OCI-LY1 (cell line): ENCODE measurements around the gene GRID2.

Experiments
- H2AFZ ChIP-seq: fragments of 200-600 bp; sonication (generic), shearing (Covaris generic); 2 replicates; pipeline ENCODE4 v1.6.0; 2014; ENCODE audit warnings: antibody characterized with exemption, mild to moderate bottlenecking, low read length
- H3F3A ChIP-seq: fragments of 200-600 bp; sonication (generic), shearing (Covaris generic); 2 replicates; pipeline ENCODE4 v1.6.0; 2014; ENCODE audit warnings: mild to moderate bottlenecking, antibody characterized with exemption, low read length, moderate library complexity; ENCODE audit not compliant: insufficient read depth
- H3K27ac ChIP-seq: fragments of 200-600 bp; sonication (generic); 2 replicates; pipeline ENCODE4 v1.5.1; 2014; ENCODE audit warnings: low read length, mixed run types, mild to moderate bottlenecking, low read depth; ENCODE audit not compliant: poor library complexity, severe bottlenecking
- H3K27me3 ChIP-seq: fragments of 200-600 bp; sonication (generic); 2 replicates; pipeline ENCODE4 v1.6.0; 2014; ENCODE audit warnings: antibody characterized with exemption, mild to moderate bottlenecking, low read length, moderate library complexity; ENCODE audit not compliant: insufficient read depth
- H3K36me3 ChIP-seq: fragments of 200-600 bp; sonication (generic); 2 replicates; pipeline ENCODE4 v1.6.1; 2014; ENCODE audit warnings: mild to moderate bottlenecking, antibody characterized with exemption, low read length, moderate library complexity, mixed read lengths; ENCODE audit not compliant: insufficient read depth
- H3K4me1 ChIP-seq: fragments of 200-600 bp; sonication (generic); 2 replicates; pipeline ENCODE4 v1.5.1; 2014; ENCODE audit warnings: mild to moderate bottlenecking, low read length, moderate library complexity; ENCODE audit not compliant: insufficient read depth, severe bottlenecking
- H3K4me2 ChIP-seq: fragments of 200-600 bp; sonication (generic), shearing (Covaris generic); 2 replicates; pipeline ENCODE4 v1.6.1; 2014; ENCODE audit warnings: low read length
- H3K4me3 ChIP-seq: fragments of 200-600 bp; sonication (generic); 2 replicates; pipeline ENCODE4 v1.5.1; 2014; ENCODE audit warnings: low read length, low read depth, mild to moderate bottlenecking, mixed read lengths; ENCODE audit not compliant: poor library complexity, severe bottlenecking
- H3K79me2 ChIP-seq: fragments of 200-600 bp; shearing (Covaris generic); 2 replicates; pipeline ENCODE4 v1.6.1; 2016; ENCODE audit warnings: mixed run types, low read length, mixed read lengths; ENCODE audit not compliant: insufficient read depth
- H3K9ac ChIP-seq: fragments of 200-600 bp; sonication (generic), shearing (Covaris generic); 2 replicates; pipeline ENCODE4 v1.6.1; 2014; ENCODE audit warnings: mild to moderate bottlenecking, low read length, mixed read lengths
- H3K9me2 ChIP-seq: fragments of 200-600 bp; sonication (generic), shearing (Covaris generic); 2 replicates; pipeline ENCODE4 v1.6.1; 2014; ENCODE audit warnings: low read depth, mild to moderate bottlenecking, low read length, mixed read lengths
- H3K9me3 ChIP-seq: fragments of 200-600 bp; shearing (Covaris generic); 2 replicates; pipeline ENCODE4 v1.6.1; 2014; ENCODE audit warnings: low read length, mixed read lengths
- H4K20me1 ChIP-seq: fragments of 200-600 bp; sonication (generic), shearing (Covaris generic); 2 replicates; pipeline ENCODE4 v1.6.0; 2016; ENCODE audit warnings: mild to moderate bottlenecking, low read length; ENCODE audit not compliant: insufficient read depth
- CTCF ChIP-seq: fragments of 200-600 bp; sonication (generic), shearing (Covaris generic); IDR thresholded peaks from 2 replicates; pipeline ENCODE4 v1.5.1; 2017; ENCODE audit warnings: mild to moderate bottlenecking, antibody characterized with exemption, low read length, moderate library complexity, mixed read lengths
- EZH2 ChIP-seq: fragments of 200-600 bp; sonication (generic), shearing (Covaris generic); IDR thresholded peaks from 2 replicates; pipeline ENCODE4 v1.8.0; 2017; ENCODE audit warnings: borderline replicate concordance, mixed run types, mild to moderate bottlenecking, antibody characterized with exemption, low read length, moderate library complexity, mixed read lengths

GRID2 gene

DNA sequence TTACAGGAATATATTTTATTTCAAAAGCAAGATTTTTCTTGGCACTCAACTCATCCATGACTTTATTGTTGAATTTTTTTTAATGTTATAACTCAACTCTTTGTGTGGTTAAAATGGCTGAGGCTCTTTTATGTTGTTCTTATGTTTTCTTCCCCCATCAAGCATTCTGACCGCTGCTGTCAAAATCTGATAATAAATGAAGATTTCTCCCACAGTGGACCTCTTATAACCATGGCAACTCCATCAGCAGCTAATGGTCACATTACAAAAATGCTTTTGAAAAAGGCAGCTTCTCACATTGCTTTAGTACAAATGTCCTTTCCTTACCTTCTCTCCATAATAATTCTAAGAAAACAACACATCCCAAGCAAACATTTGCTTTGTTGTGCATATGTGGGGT is 1428.7 kb downstream of the GRID2 start:
- TF ChIP-seq EZH2 (no peak), CTCF (no peak)
- Histone ChIP-seq H3K27me3 (no peaks in the 10 kb centered on the region), H3K9me3 (no peaks in the 10 kb centered on the region), H3K9ac (no peak overlapping the region), H3K9me2 (no peaks in the 10 kb centered on the region), H2AFZ (no peak overlapping the region), H3K4me2 (no peak overlapping the region), H3K4me3 (no peak overlapping the region), H3K27ac (no peak overlapping the region), H3F3A (no peaks in the 10 kb centered on the region), H3K36me3 (no peaks in the 10 kb centered on the region), H3K79me2 (no peaks in the 10 kb centered on the region), H3K4me1 (no peaks in the 10 kb centered on the region), H4K20me1 (no peaks in the 10 kb centered on the region)

DNA sequence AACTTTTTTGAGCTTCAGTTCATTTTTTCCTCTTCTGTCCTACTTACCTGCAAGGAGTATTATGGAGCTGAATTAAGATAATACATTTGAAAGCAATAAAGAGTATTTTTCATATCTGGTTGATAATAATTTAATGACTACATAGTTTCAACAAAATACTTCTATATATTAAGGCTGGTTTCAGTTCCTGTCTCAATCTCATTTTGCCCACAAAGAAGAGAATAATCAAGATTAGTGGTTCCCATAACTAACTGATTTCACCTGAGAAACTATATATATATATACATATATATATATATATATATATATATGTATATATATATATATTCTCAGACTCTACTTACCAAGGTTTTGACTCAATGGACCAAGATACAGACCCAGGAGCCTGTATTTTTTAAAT is 1437.1 kb downstream of the GRID2 start:
- H3K4me2 ChIP-seq: no peak overlapping the region
- no peaks in the 10 kb centered on the region for H3K9me2 ChIP-seq
- no peak overlapping the region for H3K9ac ChIP-seq
- H2AFZ ChIP-seq: no peak overlapping the region
- H3K27me3 ChIP-seq: no peaks in the 10 kb centered on the region
- H3K9me3 ChIP-seq: no peaks in the 10 kb centered on the region
- H3F3A ChIP-seq: no peaks in the 10 kb centered on the region
- H3K4me3 ChIP-seq: no peak overlapping the region
- no peak overlapping the region for H3K27ac ChIP-seq
- no peaks in the 10 kb centered on the region for H4K20me1 ChIP-seq
- no peaks in the 10 kb centered on the region for H3K4me1 ChIP-seq
- TF ChIP-seq CTCF (no peak), EZH2 (no peak)
- H3K79me2 ChIP-seq: no peaks in the 10 kb centered on the region
- no peaks in the 10 kb centered on the region for H3K36me3 ChIP-seq

DNA sequence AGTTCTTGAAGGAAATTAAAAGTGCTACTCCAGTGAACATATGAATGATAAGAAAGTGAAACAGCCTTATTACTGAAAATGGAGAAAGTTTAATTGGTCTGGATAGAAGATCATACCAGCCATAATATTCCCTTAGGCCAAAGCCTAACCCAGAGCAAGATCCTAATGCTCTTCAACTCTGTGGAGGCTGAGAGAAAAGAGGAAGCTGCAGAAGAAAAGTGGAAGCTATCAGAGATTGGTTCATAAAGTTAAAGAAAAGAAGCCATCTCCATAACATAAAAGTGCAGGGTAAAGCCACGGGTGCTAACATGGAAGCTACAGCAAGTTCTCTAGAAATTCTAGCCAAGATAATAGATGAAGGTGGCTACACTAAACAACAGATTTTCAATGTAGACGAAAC is 1439.3 kb downstream of the GRID2 start:
- TF ChIP-seq EZH2 (no peak), CTCF (no peak)
- H2AFZ ChIP-seq: no peak overlapping the region

More for the DNA sequence above, 1439.3 kb downstream of the GRID2 start:
- no peaks in the 10 kb centered on the region for H3K9me2 ChIP-seq
- no peaks in the 10 kb centered on the region for H3K79me2 ChIP-seq
- H3F3A ChIP-seq: no peaks in the 10 kb centered on the region
- no peaks in the 10 kb centered on the region for H3K36me3 ChIP-seq
- no peak overlapping the region for H3K4me2 ChIP-seq
- H3K27me3 ChIP-seq: no peaks in the 10 kb centered on the region
- H4K20me1 ChIP-seq: no peaks in the 10 kb centered on the region
- H3K27ac ChIP-seq: no peak overlapping the region
- no peak overlapping the region for H3K4me3 ChIP-seq
- no peaks in the 10 kb centered on the region for H3K9me3 ChIP-seq
- H3K4me1 ChIP-seq: no peaks in the 10 kb centered on the region
- H3K9ac ChIP-seq: no peak overlapping the region
